RCC 7860 (cell line): ENCODE measurements around the gene CLDN5.
A peak's percentile ranks its signal among the peaks of the same experiment; 100 is the strongest.

ENCODE experiments used
- DNase-seq: peaks from one replicate; pipeline ENCODE4 v3.0.0-alpha.2; 2015; ENCODE audit warnings: low spot score
- FAIRE-seq: peaks from 2 replicates; lab custom pipeline; 2012; peaks lifted over from hg19 to GRCh38; lab: Jason Lieb, UNC

The CLDN5 gene

GRCh38 chr22:19524170-19525115, at the start of gene CLDN5:
TSS of gene CLDN5 (minus strand) at chr22:19524410. CDS start at chr22:19524255, 155 bp downstream.
- FAIRE-seq: no peak
- no peak for DNase-seq

GRCh38 chr22:19571995-19572394, 47.8 kb upstream of the CLDN5 start:
- no peak for FAIRE-seq
- DNase-seq: no peak

GRCh38 chr22:19571207-19571795, 47.1 kb upstream of the CLDN5 start:
- FAIRE-seq (no peak), DNase-seq (no peak)

GRCh38 chr22:19569976-19570375, 45.8 kb upstream of the CLDN5 start:
- DNase-seq (no peak), FAIRE-seq (no peak)

GRCh38 chr22:19569276-19569640, 45.0 kb upstream of the CLDN5 start:
- DNase-seq (no peak), FAIRE-seq (no peak)

GRCh38 chr22:19568337-19569275, 44.4 kb upstream of the CLDN5 start:
- DNase-seq (peak; percentile 73), FAIRE-seq (no peak)

- FAIRE-seq: no peak
- no peak for DNase-seq
Measured at GRCh38 chr22:19567157-19568009, 43.2 kb upstream of the CLDN5 start.

GRCh38 chr22:19566279-19567156, 42.3 kb upstream of the CLDN5 start:
- no peak for FAIRE-seq

GRCh38 chr22:19565382-19566278, 41.4 kb upstream of the CLDN5 start:
- DNase-seq (no peak), FAIRE-seq (no peak)

More at GRCh38 chr22:19566279-19567156, 42.3 kb upstream of the CLDN5 start:
- DNase-seq: no peak

- DNase-seq: no peak
- FAIRE-seq: no peak
Measured at GRCh38 chr22:19559956-19560355, 35.7 kb upstream of the CLDN5 start.

GRCh38 chr22:19559324-19559811, 35.2 kb upstream of the CLDN5 start:
- FAIRE-seq: no peak
- DNase-seq: no peak

GRCh38 chr22:19556963-19557545, 32.8 kb upstream of the CLDN5 start:
- no peak for FAIRE-seq
- DNase-seq: no peak

- no peak for DNase-seq
Measured at GRCh38 chr22:19555651-19556050, 31.4 kb upstream of the CLDN5 start.

GRCh38 chr22:19554834-19555404, 30.7 kb upstream of the CLDN5 start:
- DNase-seq: no peak
- no peak for FAIRE-seq

More at GRCh38 chr22:19555651-19556050, 31.4 kb upstream of the CLDN5 start:
- FAIRE-seq: no peak

GRCh38 chr22:19553201-19553600, 29.0 kb upstream of the CLDN5 start:
- FAIRE-seq: no peak
- no peak for DNase-seq

GRCh38 chr22:19550382-19550781, 26.2 kb upstream of the CLDN5 start:
- FAIRE-seq: no peak
- no peak for DNase-seq

- no peak for FAIRE-seq
- no peak for DNase-seq
Measured at GRCh38 chr22:19549428-19549827, 25.2 kb upstream of the CLDN5 start.
